ENCODE data around the gene CLEC18B.
"Not testable (repeated sequence)": the region's sequence is repeated elsewhere in the genome, so short reads cannot be mapped to it uniquely, and the experiment has no call there.

The CLEC18B gene

DNA sequence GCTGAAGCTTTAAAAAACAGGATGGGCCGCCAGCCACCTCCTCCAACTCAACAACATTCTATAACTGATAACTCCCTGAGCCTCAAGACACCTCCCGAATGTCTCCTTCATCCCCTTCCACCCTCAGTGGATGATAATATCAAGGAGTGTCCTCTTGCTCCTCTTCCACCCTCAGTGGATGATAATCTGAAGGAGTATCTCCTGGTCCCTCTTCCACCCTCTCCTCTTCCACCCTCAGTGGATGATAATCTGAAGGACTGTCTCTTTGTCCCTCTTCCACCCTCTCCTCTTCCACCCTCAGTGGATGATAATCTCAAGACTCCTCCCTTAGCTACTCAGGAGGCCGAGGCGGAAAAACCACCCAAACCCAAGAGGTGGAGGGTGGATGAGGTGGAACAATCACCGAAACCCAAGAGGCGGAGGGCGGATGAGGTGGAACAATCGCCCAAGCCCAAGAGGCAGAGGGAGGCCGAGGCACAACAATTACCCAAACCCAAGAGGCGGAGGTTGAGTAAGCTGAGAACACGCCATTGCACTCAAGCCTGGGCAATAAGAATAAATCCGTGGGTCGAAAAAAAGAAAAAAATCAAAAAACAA lies 29.7 kb downstream of the CLEC18B start:
- DNase-seq (ENCODE audit: low read depth in 2 of 2); H3K4me3 ChIP-seq (replicated peaks in 1 of 2; ENCODE audit: low read depth in 2 of 2, low read length in 2 of 2): not testable (repeated sequence)

DNA sequence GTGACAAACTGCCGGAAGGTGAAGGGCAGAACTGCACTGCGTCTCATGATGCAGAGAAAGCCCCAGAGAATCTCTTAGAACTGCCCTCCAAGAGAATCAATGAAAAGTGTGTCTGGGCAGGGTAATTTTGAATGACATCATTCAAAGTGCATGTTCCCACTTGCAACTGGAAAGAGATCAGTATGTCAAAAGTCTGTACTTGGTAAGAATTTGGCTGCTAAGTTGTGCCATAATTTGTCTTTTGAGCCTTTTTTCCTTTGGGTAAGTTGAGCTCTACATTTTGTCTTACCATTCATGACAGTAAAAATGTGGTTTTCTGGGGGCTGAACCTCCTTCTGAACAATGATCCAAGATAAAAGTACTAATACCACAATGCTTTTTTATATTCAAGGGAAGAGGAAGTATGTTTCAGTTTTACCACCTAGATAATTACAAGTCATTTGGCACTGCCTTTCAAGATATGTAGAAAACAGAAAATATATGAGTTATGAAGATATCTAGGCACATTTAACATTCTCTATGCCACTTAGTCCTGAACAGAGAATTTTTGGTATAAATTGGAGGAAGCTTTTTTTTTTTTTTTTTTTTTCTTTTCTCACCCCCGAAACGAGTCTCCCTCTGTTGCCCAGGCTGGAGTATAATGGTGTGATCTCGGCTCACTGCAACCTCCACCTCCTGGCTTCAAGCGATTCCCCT lies 38.8 kb downstream of the CLEC18B start:
- H3K4me3 ChIP-seq (replicated peaks in 1 of 2; ENCODE audit: low read depth in 2 of 2, low read length in 2 of 2); DNase-seq (ENCODE audit: low read depth in 2 of 2): not testable (repeated sequence)

DNA sequence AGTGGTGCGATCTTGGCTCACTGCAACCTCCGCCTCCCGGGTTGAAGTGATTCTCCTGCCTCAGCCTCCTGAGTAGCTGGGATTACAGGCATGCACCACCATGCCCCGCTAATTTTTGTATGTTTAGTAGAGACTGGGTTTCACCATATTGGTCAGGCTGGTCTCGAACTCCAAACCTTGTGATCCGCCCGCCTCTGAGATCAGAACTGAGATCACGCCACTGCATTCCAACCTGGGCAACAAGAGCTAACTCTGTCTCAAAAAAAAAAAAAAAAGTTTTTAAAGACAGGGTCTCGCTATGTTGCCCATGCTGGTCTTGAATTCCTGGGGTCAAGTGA lies 47.5 kb downstream of the CLEC18B start:
- not testable (repeated sequence) for H3K4me3 ChIP-seq (replicated peaks in 1 of 2; ENCODE audit: low read depth in 2 of 2, low read length in 2 of 2)

DNA sequence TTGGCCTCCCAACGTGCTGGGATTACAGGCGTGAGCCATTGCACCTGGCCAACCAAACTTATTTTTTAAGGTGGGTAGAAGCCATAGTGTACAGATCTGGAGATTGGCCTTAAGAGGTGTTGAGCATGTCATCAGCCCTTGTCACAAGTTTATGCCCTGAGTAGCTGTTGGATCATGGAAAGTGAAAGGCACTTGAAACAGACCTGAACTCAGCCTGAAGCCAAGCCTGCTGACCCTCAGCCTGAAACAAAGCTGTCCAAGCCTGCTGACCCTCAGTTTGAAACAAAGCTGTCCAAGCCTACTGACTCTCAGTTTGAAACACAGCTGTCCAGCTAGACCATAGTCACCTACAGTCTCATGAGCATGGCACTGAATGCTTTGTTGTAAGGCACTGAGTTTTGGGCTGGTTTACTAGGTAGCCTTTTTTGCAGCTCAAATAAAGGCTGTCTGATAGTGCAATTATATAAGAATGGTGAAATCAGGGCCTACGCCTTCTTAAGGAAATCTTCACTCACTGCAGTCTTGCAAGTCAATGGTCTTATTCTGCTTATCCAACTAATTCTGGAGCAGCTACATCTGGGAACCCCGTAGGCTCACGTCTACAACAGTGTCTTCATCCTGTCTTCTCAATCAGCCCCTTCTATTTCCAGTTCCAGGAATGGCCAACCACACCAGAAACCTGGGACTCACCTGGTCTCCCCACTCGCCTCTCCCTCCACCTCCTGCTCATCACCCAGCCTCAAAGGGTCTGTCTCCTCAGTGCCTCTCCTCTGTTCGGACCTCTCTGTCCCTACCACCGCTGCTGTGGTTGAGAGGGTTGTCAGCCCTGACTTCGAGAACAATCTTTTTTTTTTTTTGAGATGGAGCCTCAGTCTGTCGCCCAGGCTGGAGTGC lies 48.1 kb downstream of the CLEC18B start:
- no peak for DNase-seq (ENCODE audit: low read depth in 2 of 2)
- no peak overlapping the region for H3K4me3 ChIP-seq (replicated peaks in 1 of 2; ENCODE audit: low read depth in 2 of 2, low read length in 2 of 2)
- TF ChIP-seq, protein P1, sequence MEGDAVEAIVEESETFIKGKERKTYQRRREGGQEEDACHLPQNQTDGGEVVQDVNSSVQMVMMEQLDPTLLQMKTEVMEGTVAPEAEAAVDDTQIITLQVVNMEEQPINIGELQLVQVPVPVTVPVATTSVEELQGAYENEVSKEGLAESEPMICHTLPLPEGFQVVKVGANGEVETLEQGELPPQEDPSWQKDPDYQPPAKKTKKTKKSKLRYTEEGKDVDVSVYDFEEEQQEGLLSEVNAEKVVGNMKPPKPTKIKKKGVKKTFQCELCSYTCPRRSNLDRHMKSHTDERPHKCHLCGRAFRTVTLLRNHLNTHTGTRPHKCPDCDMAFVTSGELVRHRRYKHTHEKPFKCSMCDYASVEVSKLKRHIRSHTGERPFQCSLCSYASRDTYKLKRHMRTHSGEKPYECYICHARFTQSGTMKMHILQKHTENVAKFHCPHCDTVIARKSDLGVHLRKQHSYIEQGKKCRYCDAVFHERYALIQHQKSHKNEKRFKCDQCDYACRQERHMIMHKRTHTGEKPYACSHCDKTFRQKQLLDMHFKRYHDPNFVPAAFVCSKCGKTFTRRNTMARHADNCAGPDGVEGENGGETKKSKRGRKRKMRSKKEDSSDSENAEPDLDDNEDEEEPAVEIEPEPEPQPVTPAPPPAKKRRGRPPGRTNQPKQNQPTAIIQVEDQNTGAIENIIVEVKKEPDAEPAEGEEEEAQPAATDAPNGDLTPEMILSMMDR (IDR thresholded peaks at IDR 0.05; ENCODE audit: low read depth, low read length) = no peak

More for the DNA sequence above, 47.5 kb downstream of the CLEC18B start:
- not testable (repeated sequence) for DNase-seq (ENCODE audit: low read depth in 2 of 2)

DNA sequence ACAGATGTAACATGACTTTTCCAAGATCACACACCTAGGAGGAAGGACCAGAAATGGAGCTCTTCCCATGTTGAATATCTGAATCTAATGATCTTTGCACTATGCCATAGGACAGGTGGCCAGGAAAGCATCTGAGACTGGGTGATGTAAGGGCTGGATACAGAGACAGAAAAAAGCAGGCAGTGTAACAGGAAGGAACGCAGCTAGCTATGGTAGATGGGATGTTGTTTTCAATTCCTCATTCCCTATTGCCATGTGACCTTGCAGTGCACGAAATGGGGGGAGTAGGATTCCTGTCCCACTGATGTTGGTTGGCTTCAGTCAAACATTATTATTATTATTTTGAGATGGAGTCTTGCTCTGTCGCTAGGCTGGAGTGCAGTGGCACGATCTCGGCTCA lies 48.9 kb downstream of the CLEC18B start:
- DNase-seq (ENCODE audit: low read depth in 2 of 2) = no peak
- TF ChIP-seq, protein P1 (IDR thresholded peaks at IDR 0.05; ENCODE audit: low read depth, low read length) = no peak
- H3K4me3 ChIP-seq (replicated peaks in 1 of 2; ENCODE audit: low read depth in 2 of 2, low read length in 2 of 2) = no peak overlapping the region

DNA sequence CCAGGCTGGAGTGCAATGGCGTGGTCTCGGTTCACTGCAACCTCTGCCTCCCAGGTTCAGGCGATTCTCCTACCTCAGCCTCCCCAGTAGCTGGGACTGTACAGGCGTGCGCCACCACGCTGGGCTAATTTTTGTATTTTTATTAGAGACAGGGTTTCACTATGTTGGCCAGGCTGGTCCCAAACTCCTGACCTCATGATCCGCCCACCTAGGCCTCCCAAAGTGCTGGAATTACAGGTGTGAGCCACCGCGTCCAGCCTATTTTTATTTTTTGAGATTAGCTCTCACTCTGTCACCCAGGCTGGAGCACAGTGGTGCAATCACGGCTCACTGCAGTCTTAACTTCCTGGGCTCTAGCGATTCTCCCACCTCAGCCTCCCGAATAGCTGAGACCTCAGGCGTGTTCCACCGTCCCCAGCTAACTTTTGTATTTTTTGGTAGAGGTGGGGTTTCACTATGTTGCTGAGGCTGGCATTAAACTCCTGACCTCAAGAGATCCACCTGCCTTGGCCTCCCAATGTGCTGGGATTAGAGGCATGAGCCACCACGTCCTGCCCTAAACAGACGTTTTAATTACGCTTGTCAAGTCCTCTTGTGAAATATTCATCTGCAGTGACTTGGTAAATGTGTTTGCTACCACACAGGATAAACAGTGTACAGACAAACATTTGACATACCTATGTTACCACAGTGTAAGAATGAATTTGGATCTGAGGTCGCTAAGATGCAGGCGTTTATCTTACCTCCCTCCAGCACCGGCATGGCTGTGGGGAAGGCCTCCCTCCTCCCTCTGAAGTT lies 50.7 kb downstream of the CLEC18B start:
- DNase-seq (ENCODE audit: low read depth in 2 of 2); H3K4me3 ChIP-seq (replicated peaks in 1 of 2; ENCODE audit: low read depth in 2 of 2, low read length in 2 of 2): not testable (repeated sequence)

DNA sequence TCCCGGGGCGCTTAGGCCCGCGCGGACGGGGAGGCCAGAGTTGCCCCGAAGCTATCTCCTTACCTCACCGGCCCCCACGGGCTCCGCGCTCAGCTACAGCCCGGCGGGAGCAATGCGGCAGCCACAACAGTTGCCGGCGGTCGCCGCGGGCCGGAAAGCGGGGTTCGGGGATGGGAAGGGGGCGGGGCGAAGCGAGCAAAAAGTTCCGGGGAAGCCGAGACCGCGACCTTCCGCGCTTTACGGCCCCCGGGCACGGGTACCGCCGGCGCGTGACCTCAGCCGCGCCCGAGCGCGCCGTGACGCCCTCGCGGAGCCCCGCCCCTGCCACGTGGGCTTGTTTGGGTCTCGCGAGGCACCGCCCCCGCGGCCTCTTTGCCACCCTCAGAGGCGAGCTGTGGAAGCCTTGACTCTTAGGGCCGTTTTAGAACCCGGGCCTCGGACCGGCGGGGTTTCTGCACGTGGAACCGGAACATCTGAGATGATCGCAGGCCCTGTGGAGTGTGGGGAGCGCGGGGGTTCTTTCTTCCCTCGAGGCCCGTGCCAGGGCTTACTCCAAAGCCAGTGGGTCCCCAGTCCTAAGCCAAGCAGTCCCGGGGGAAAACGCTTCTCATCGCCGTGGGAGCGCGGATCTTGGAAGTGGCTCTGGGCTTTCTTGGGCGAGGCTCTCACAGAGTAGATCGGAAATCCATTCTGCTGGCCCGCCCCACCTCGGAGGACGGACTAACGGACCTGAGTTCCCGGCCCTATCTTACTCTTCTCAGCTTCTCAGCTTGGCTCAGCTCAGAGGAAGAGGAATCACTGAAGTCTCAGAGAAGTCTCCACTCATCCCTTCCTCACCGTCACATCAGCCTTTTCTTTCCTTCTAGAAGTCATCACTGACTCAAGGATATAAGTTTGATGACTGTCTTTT lies 53.0 kb downstream of the CLEC18B start:
- H3K4me3 ChIP-seq (replicated peaks in 1 of 2; ENCODE audit: low read depth in 2 of 2, low read length in 2 of 2) = peak overlapping the region; percentile 72 to 82
- DNase-seq (ENCODE audit: low read depth in 2 of 2) = peak; percentile 90 to 92

DNA sequence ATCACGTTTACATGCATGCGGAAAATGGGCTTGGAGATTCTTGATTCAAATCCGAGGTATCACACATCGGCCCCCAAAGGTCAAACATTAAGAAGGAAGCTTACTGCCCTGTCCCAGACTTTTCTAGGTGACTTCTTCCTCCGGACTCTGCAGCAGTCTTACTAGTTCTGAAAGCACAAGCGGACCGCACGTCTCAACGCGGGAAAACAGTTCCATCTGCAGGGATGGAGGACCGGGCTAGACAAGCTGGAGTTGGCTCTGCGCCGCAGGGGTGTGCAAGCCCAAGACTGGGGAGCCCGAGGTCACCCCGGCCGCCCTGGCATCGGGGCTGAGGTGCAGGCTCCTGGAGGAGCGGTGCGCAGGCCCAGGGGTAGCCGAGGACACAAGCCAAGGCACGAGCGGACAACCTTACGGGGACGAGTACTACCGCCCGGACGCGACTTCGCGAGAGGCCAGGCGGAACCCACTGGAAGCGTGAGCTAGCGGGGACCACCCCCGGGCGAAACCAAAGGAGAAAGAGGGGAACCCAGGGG lies 53.7 kb downstream of the CLEC18B start:
- DNase-seq (ENCODE audit: low read depth in 2 of 2) = peak; percentile 14 to 35
- peak overlapping the region; percentile 72 to 82 for H3K4me3 ChIP-seq (replicated peaks in 1 of 2; ENCODE audit: low read depth in 2 of 2, low read length in 2 of 2)

DNA sequence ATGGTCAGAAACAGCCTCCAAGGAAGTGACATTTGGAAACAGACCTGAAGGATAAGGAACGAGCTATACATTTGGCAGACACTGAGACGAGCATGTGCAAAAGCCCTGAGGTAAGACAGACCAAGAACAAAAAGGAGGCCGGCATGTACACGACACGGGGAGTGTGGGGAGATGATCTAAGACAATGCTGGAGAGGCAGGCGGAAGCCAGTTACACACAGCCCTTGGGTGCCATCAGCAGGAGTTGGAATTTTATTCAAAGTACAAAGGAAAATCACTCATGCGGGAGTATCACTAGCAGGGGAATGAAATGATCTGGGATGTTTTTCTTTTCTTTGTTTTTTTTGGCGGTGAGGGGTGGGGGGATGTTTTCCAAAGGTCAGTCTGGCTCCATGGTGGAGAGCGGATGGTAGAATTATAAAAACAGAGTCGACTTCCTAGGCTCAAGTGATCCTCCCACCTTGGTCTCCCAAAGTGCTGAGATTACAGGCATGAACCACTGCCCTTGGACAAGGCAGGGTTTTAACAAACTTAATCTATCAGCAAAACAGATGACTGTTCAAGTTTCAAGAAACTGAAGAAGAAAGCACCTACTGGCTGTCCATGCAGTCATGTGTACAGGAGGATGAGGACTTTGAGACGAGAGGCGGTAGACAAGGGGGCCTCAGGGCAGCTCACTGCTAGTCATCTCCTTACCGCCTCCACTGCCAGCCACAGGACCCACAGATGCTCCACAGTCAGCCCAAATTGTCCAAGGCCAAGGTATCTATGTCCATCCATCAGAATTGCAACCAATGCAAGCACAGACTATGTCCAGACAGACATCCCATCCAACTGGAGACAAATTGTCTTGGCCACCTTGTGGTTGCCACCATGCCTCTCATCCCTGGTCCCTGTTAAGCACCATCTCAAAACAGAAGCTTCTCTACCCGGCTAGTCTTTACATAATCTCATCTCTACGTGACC lies 59.4 kb downstream of the CLEC18B start:
- not testable (repeated sequence) for H3K4me3 ChIP-seq (replicated peaks in 1 of 2; ENCODE audit: low read depth in 2 of 2, low read length in 2 of 2); DNase-seq (ENCODE audit: low read depth in 2 of 2)

Measured in cardiac fibroblast (primary cell).